Stimulated activated CD8-positive, alpha-beta memory T cell treated with anti-CD3 and anti-CD28 coated beads, Interleukin-15, amount 100 ng/mL, for 1 hour (primary cell): ENCODE results near the gene HOXC10.
A peak's percentile ranks its signal among the peaks of the same experiment; 100 is the strongest.

Experiments used
- DNase-seq: peaks from one replicate; pipeline ENCODE4 v3.0.0-alpha.2; 2020; ENCODE audit warnings: low read depth

Gene HOXC10

DNA sequence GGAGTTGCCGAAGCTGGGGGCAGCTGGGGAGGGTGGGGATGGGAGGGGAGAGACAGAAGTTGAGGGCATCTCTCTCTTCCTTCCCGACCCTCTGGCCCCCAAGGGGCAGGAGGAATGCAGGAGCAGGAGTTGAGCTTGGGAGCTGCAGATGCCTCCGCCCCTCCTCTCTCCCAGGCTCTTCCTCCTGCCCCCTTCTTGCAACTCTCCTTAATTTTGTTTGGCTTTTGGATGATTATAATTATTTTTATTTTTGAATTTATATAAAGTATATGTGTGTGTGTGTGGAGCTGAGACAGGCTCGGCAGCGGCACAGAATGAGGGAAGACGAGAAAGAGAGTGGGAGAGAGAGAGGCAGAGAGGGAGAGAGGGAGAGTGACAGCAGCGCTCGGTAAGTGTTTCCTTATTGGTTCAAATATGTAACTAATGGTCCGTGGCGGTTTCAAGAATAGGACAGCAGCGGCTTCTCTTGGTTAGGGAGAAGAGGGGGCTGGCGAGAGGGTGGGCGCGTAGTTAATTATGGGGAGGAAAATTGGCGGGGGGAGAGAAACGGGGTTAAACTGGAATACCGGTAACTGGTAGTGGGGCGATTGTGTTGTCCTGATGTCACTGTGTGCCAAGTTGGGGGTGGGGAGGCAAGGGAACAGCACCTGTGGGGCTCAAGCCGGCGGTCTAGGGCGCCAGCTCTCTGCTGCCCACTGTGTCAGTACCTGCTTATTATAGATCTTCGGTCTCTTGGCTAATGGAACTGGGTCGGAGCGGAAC, 32.3 kb downstream of the HOXC10 start:
- DNase-seq, result no peak

DNA sequence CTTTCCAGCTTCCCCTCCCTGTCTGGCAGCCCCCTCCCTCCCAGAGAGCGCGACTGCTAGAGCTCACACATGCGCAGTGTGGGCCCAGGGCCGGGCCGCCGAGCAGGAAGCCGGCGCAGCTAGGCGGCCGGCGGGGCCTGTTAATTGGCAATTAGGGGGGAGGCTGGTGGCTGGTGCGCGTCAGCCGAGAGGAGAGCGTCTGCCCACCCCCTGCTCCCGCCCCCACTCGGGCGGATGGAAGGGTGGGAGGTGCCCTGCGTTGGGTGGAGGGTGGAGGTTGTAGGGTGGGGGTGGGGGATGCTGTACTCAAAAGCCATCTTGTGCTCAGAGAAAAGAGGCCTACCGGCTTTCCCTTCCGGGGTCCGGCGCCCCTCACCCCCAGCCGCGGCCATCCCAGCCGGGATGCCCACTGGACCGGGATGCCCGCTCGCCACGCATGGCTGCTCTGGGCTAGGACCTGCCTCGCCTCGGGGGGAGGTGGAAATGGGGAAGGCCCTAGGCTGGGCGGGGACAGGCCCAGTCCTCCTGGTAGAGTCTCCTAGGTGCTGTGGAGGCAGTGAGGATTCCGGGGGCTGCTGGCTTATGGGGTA, 33.0 kb downstream of the HOXC10 start:
- peak; percentile 51 for DNase-seq

DNA sequence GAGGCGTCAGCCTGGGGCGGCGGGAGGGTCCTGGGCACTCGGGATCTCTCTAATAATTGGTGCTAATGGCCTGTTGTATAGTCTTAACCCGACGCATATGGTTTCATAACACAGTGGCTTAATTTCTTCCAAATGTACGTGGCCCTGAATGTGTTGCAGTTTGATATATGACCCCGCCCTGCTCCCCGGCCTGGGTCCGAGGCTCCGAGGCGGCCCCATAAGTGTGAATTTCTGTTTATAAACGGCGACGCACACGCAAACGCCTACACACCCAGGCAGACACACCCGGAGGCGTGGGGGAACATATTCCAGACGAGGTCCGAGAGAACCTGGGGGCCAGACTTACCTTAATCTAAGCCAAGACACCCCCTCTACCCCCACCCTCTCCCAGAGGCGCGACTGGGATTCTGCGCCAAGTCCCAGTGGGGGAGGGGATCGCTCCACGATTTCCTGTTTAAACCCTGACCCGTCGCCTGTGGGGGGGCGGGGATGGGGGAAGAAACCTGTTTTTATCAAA, 33.6 kb downstream of the HOXC10 start:
- no peak for DNase-seq

DNA sequence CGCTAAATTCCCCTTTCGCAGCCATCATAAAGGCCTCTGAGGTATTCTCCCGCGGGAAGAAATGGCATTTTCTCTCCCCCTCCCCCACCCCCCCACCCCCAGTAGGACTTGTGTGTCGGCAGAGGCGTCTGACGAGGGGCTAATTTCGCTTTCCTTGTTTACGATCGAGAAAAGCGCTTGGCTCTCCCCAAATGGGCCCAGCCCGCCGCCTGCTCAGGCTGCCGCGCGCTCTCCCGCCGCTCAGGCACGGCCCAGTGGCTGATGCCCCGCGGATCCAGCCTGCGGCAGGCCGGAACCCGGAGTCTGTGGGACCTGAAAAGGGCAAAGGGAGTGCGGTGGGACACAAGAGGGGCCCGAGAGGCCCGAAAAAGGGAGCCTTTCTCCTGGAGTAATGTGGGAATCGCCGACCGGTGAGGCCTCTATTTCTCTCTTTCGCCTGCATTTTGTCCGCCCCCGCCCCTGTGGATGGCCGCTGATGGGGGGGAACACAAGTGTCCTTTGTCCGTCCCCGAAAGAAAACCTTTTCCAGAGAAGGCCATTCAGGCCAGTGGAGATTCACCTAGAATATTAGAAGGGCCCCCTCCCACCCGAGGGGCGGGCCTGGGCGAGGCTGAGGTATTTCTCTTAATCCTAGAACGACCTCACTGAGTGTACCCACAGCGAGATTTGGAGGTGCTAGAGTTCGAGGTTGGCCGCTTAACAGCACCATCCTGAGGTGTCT, 34.3 kb downstream of the HOXC10 start:
- DNase-seq, result no peak

DNA sequence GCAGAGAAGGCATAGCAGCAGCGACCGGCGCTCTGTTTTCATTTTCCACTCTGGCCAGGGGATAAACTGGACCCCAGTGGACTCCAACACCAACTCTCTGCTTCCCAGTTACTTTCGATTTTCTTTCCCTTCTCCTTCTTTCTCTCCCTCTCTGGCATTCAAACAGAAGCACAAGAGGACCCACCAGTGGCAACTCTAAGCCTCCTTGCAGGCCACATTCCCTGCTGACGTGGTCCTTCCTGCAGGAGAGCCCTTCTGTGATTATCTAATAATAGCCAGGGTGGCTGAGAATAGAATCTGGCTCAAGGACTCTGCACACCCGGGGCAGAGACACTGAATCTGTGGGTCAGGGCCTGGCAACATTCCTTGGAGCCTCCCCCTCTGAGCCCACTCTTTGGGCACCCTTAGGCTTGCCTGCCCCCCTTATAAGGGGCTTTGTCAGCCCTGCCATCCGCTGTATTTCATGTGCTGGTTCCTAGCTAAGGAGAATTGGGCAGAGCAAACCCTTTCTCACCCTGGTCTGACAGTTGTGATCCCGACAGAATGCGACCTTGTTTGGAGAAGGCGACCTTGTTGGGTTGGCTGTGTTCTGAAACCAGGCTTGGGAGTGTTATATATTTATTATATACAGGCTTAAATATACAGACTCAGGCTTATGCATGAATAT, 35.1 kb downstream of the HOXC10 start:
- DNase-seq, result no peak

DNA sequence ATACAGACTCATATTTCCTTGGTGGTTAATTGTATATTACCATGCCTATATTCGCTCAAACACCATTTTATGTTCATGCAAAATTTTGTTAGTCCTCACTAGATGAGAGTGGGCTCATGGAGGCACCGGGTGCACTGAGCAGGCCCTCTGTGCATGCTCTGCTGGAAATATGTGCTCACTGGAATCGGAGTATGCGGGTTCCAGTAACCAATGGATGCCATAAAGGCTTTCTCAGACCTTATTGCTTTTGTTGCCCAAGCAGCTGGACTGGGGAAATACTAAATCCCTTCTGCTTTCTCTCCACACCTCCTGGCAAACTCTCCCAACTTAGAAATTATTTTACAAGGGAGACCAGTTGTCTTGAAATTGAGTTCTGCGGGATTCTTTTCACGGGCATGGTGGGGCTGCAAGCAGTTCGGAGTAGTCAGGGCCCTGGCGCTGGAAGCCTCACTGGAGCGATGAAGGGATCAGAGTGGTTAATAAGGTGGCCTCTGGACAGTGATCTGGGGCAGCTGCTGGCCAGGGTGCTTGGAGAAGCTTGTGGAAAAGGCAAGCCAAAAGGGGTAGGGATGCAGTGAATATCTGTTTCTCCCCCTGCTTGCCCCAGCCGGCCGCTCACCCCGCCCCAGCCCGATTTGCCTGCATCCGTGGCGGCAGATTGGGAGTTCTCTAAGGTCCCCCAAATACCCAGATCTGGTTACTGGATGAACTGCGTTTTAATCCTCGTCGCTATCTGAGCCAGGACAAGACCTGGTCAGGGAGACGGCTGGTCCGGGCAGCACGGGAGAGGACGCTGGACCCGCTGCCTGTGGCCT, 35.9 kb downstream of the HOXC10 start:
- no peak for DNase-seq

DNA sequence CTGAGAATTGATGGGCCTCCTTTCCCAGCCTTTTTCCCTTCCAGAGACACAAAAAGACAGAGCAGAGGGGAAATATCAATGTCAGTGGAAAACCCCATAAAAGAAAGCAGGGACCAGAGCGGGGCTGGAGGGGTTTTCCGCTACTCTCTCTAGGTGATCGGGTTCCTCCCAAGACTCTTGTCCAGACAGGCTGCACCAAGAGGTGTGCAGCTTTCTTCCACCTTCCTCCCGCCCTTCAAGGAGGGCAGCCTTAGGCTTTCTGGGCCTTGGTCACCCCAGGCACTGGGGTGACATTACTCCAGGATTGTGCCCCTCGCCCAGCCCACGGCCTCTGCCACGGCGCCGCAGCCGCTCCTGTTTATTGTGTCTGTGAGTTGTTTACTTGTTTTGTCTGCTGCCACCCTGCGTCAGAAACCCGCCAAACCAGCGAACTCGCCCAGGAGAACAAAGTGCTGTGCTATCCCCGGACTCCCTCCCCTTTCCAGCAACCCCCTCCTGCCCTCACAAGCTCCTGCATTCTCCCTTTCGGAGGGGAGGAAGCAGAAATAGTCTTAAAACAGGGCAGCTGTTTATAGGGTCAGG, 36.6 kb downstream of the HOXC10 start:
- DNase-seq, result no peak

DNA sequence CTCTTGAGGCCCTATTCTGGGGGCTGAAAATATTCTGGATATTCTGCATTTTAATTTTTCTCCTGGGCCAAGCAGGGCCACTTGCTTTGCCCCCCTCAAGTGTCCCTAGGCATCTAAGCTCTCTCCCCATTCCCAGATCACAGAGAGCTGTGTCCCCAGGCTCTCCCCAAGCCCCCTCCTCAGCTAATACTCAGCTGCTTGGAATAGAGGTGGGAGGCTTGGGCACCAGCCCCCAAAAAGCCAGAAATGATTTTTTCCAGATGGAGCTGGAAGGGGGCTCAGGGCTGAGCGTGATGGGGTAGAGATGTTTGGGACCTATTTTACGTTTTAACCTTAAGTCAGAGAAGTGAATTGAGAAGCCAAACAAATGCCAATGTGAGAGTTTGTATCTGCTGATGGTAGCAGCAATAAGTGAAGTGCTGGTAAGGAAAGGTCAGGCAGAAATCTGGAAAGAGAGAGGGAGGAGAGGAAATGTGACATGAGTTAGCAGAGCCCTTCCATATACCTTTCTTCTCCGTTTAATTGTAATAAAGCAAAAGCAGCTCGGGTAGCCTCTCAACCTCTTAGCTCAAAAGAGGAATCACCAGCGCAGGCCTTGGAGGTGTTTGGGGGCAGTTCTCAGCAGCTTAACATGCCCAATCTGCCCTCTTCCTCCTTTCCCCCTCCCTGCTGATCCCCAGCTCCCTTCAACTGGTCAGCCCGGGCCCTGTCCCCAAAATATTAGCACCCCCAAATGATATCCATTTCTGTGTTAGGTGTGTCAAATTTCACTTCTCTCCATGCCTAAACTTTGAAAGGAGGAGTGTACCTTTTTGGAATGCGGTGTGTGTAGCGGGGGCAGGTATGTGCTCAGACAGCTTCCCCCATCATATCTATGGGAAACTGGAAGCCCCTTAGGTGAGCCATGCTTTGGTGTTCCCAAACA, 38.3 kb downstream of the HOXC10 start:
- no peak for DNase-seq

DNA sequence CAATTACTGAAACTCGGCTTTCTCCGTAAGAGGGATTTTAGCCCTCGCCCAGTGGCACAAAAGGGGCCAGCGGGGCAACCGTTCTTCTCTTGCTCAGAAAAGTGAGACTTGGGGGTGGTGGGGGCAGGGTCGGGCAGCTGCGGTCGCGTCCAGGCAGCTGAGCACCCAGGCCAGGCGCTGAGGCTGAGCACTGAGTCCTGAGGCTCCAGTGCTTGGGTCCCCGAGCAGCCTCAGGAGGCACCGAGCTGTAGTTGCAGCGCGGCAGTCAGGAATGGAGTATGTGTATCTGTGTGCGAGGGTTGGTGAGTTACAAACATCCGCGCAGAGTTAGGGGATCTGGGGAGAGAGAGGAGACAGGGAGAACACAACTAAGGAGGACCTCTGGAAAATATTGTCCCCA, 39.2 kb downstream of the HOXC10 start:
- no peak for DNase-seq

DNA sequence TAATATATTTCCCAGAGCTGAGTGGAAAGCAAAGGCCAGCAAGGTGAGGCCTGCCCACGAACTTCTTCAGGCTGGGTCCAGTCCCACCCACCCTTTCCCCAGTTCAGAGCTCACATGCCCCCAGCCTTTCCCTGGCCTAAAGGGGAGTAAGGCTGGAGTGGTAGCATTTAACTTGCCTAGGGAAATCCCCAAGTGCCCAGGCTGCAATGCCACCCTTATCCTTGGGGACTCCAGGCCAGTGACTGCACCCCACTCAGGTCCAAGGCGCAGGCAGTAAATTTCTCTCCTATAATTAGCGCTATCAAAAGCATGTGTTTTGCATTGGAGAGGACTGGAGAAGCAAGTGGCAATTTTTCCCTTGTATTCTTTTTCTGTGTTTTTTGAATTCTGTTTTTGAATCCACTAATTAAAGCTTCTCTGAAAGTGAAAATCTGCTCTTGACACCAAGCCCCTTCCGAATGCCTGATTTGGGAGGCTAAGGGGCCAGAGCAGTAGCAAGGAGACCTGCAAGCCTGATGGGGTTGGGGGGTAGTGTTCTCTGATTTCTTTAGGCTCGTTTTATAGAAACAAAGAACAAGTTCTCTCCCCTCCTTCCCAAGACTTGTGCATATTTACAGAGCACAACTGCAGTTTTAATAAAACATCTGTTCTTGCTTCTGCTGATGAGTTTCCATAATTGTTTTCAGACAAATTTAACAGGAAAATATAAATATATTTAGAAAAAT, 39.8 kb downstream of the HOXC10 start:
- no peak for DNase-seq

DNA sequence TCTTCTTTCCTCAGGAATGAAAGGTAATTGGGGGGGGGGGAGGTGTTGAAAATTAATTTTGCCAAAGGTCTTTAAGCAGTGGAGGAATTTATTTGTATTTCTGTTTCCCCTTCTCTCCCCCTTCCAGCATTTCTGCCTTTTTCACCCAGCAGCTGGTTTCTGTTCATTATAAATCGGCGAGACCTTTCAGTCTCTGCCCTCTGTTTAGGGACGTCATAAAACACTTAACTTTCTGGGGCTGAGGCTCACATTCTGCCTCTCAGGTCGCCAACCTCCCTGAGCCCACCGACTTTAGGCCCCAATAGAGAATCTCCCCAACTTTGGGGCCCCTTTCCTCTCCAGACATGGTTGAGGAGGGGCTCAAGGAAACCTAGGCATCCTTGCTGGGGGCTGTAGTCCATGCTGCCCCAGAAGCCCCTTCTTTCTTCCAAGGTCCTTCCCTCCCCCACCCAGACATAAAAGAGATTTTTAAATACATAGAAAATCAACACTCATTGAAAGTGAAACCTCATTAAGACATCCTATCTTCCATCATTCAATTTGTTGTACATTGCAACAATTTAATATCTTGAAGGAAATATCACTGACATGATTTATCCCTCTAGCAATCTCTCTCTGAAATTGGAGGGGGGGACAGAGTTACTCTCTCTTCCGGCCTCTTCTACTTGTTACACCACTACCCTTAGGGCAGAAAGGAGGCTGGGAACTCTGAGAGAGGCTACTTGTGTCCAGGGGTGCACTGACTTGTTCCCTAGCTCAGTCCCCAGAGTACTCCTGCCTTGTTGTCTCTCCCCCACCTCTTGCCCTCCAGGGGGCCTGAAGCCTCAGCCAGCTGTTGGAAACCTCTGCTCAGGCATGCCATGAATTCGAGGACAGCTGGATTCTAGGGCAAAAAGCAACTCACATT, 40.8 kb downstream of the HOXC10 start:
- no peak for DNase-seq

DNA sequence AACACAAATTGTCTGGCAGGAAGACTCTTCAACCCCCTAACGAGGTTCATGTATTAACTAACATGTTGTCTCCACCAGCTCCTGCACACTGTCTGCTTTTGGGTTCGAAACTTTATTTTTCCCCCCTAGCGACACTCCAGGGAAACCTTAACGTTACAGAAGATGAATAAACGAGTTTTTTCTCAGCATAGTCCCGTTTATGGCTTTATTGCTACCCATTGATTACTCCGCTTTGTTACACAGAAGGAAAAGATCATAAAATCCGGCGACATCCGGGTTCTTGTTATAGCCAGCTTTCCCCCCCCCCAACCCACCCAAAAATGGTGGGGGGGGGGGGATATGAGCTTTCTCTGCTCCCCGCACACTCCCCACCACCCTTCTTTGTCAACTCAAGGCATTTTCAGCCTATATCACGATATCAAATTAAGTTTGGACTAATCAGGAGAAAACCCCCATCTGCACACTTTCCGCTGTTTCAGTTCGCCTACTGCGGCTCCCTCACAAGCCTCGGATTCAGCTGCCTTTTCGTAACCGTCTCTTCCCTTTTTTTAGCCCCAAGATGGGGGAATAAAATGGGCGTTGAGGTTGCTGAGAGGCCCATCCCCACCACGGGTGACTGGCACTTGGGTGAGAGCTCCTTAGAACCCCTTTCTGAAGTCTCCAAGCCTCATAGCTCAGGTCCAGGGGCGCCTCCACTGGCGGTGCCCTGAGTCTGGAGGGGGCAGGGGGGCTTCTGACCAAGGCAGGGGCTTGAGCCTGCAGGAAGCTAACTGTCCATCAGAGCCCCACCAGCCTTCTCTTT, 41.9 kb downstream of the HOXC10 start:
- DNase-seq, result no peak

DNA sequence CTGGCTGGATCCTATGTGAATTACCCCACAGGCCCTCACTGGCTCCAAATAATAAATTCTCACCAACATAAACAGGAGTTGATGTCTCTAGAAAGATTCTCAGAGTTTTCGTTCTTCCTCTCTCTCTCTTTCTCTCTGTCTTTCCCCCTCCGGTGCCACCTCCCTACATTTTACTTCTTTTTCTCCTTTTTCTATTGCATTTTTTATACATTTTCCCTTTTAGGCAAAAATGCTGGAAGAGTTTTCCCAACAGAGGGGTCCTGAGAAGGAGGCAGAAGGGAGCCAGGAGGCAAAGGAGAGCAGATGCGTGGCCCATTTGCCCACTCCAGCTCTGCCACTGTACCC, 42.5 kb downstream of the HOXC10 start:
- no peak for DNase-seq

DNA sequence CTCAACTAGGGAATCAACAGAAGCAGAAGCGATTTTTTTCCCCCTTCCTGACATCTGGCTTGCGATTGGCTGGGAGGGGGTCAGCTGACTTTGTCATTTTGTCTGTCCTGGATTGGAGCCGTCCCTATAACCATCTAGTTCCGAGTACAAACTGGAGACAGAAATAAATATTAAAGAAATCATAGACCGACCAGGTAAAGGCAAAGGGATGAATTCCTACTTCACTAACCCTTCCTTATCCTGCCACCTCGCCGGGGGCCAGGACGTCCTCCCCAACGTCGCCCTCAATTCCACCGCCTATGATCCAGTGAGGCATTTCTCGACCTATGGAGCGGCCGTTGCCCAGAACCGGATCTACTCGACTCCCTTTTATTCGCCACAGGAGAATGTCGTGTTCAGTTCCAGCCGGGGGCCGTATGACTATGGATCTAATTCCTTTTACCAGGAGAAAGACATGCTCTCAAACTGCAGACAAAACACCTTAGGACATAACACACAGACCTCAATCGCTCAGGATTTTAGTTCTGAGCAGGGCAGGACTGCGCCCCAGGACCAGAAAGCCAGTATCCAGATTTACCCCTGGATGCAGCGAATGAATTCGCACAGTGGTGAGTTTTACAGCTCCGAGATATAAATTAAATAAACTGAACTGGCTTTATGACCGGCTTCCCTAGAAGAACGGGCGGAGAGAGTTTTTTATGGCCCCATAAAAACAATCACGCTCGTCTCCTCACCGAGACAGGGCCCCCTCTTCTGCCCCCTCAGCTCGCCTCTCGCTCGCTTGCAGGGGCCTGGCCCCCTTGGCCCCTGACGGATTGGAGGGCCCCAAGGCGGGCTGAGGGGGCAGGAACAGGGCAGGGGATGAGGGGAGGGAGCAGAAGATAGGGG, 43.6 kb downstream of the HOXC10 start, which contains the start of gene HOXC6:
Gene HOXC6 (plus strand): TSS at position 127 of the 888 bp plus-strand sequence. CDS start 82 bp downstream, at position 209.
- DNase-seq, result no peak

DNA sequence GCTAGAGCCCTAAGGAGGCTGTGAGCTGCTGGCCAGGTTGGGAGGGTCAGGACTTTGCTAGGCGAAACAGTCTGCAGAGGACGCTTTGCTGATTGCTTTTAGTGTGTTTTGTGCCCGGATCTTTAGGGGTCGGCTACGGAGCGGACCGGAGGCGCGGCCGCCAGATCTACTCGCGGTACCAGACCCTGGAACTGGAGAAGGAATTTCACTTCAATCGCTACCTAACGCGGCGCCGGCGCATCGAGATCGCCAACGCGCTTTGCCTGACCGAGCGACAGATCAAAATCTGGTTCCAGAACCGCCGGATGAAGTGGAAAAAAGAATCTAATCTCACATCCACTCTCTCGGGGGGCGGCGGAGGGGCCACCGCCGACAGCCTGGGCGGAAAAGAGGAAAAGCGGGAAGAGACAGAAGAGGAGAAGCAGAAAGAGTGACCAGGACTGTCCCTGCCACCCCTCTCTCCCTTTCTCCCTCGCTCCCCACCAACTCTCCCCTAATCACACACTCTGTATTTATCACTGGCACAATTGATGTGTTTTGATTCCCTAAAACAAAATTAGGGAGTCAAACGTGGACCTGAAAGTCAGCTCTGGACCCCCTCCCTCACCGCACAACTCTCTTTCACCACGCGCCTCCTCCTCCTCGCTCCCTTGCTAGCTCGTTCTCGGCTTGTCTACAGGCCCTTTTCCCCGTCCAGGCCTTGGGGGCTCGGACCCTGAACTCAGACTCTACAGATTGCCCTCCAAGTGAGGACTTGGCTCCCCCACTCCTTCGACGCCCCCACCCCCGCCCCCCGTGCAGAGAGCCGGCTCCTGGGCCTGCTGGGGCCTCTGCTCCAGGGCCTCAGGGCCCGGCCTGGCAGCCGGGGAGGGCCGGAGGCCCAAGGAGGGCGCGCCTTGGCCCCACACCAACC, 44.8 kb downstream of the HOXC10 start:
- DNase-seq, result no peak
